ENCODE data around the gene UBE2H. TPM values are rescaled to one million over a fixed set of nuclear protein-coding genes. Genes with fewer than 3 reads are reported as not detected.
"Not testable (repeated sequence)": the region's sequence is repeated elsewhere in the genome, so short reads cannot be mapped to it uniquely, and the experiment has no call there.

The UBE2H gene
- total RNA-seq, 1 experiment from 2014 or later, result 42.3 TPM

- Histone ChIP-seq H3K9me3 (replicated peaks) (no peaks in the 10 kb centered on the region), H3K27ac (peak overlapping the region; percentile 56), H3K27me3 (no peaks in the 10 kb centered on the region), H3K4me1 (peaks cover 14% of the 10 kb centered on the region), H3K4me3 (peak overlapping the region; percentile 87), H3K36me3 (no peaks in the 10 kb centered on the region)
- peak; percentile 87 to 89 for DNase-seq
These were observed 127.4 kb downstream of the UBE2H start for GRCh38 chr7:129825209-129825970.

GRCh38 chr7:129824291-129825208, 128.2 kb downstream of the UBE2H start:
- H3K27ac ChIP-seq, result peak overlapping the region; percentile 56

GRCh38 chr7:129823143-129823542, 129.6 kb downstream of the UBE2H start:
- H3K36me3 ChIP-seq; DNase-seq; H3K27me3 ChIP-seq; H3K27ac ChIP-seq; H3K4me1 ChIP-seq; H3K4me3 ChIP-seq; H3K9me3 ChIP-seq (replicated peaks): not testable (repeated sequence)

More at GRCh38 chr7:129824291-129825208, 128.2 kb downstream of the UBE2H start:
- peak overlapping the region; percentile 87 for H3K4me3 ChIP-seq
- H3K36me3 ChIP-seq, result no peaks in the 10 kb centered on the region
- H3K9me3 ChIP-seq (replicated peaks), result no peaks in the 10 kb centered on the region
- H3K4me1 ChIP-seq, result peaks cover 8% of the 10 kb centered on the region
- no peaks in the 10 kb centered on the region for H3K27me3 ChIP-seq
- DNase-seq, result no peak

GRCh38 chr7:129821476-129821875, 131.3 kb downstream of the UBE2H start:
- Histone ChIP-seq H3K27ac (no peak overlapping the region), H3K27me3 (no peaks in the 10 kb centered on the region), H3K4me1 (peaks cover 3% of the 10 kb centered on the region; the same call in 1 of the 2 replicates), H3K9me3 (replicated peaks) (peaks cover 9% of the 10 kb centered on the region), H3K36me3 (no peaks in the 10 kb centered on the region), H3K4me3 (no peak overlapping the region)
- peak in 1 of 2 experiments; percentile 39 for DNase-seq

GRCh38 chr7:129816742-129817141, 136.0 kb downstream of the UBE2H start:
- Histone ChIP-seq H3K4me1 (no peaks in the 10 kb centered on the region), H3K27me3 (no peaks in the 10 kb centered on the region)

GRCh38 chr7:129807863-129808262, 144.9 kb downstream of the UBE2H start:
- H3K9me3 ChIP-seq (replicated peaks), result no peaks in the 10 kb centered on the region
- no peaks in the 10 kb centered on the region for H3K27me3 ChIP-seq
- DNase-seq, result no peak
- H3K27ac ChIP-seq, result no peak overlapping the region
- no peaks in the 10 kb centered on the region for H3K36me3 ChIP-seq
- H3K4me3 ChIP-seq, result no peak overlapping the region
- H3K4me1 ChIP-seq, result no peaks in the 10 kb centered on the region

More at GRCh38 chr7:129816742-129817141, 136.0 kb downstream of the UBE2H start:
- no peak for DNase-seq
- no peaks in the 10 kb centered on the region for H3K36me3 ChIP-seq
- no peak overlapping the region for H3K27ac ChIP-seq
- no peak overlapping the region for H3K4me3 ChIP-seq
- H3K9me3 ChIP-seq (replicated peaks), result peaks cover 9% of the 10 kb centered on the region

- H3K4me3 ChIP-seq, result no peak overlapping the region
- DNase-seq, result peak; percentile 59 to 70
- H3K36me3 ChIP-seq, result no peaks in the 10 kb centered on the region
- H3K27ac ChIP-seq, result no peak overlapping the region
- no peaks in the 10 kb centered on the region for H3K9me3 ChIP-seq (replicated peaks)
- no peaks in the 10 kb centered on the region for H3K27me3 ChIP-seq
- H3K4me1 ChIP-seq, result no peaks in the 10 kb centered on the region
These were observed 147.7 kb downstream of the UBE2H start for GRCh38 chr7:129804890-129805719.

- no peaks in the 10 kb centered on the region for H3K9me3 ChIP-seq (replicated peaks)
- H3K27ac ChIP-seq, result no peak overlapping the region
- H3K27me3 ChIP-seq, result no peaks in the 10 kb centered on the region
- H3K4me1 ChIP-seq, result no peaks in the 10 kb centered on the region
- no peak overlapping the region for H3K4me3 ChIP-seq
- DNase-seq, result peak; percentile 43 to 56
- H3K36me3 ChIP-seq, result no peaks in the 10 kb centered on the region
These were observed 148.5 kb downstream of the UBE2H start for GRCh38 chr7:129804111-129804889.

GRCh38 chr7:129803546-129804081, 149.1 kb downstream of the UBE2H start:
- H3K4me1 ChIP-seq, result peaks cover 5% of the 10 kb centered on the region; the same call in 1 of the 2 replicates
- no peak overlapping the region for H3K4me3 ChIP-seq
- no peak for DNase-seq
- no peak overlapping the region for H3K27ac ChIP-seq
- no peaks in the 10 kb centered on the region for H3K27me3 ChIP-seq
- H3K36me3 ChIP-seq, result no peaks in the 10 kb centered on the region
- H3K9me3 ChIP-seq (replicated peaks), result no peaks in the 10 kb centered on the region

- DNase-seq, result no peak
- Histone ChIP-seq H3K9me3 (replicated peaks) (no peaks in the 10 kb centered on the region), H3K4me3 (no peak overlapping the region), H3K4me1 (peaks cover 10% of the 10 kb centered on the region; the same call in 1 of the 2 replicates), H3K36me3 (no peaks in the 10 kb centered on the region), H3K27ac (no peak overlapping the region), H3K27me3 (no peaks in the 10 kb centered on the region)
These were observed 150.9 kb downstream of the UBE2H start for GRCh38 chr7:129801882-129802281.

- no peak overlapping the region for H3K4me3 ChIP-seq
These were observed 151.9 kb downstream of the UBE2H start for GRCh38 chr7:129800901-129801300.

GRCh38 chr7:129799350-129799955, 153.3 kb downstream of the UBE2H start:
- no peak for DNase-seq
- Histone ChIP-seq H3K36me3 (no peaks in the 10 kb centered on the region), H3K27ac (no peak overlapping the region), H3K9me3 (replicated peaks) (no peaks in the 10 kb centered on the region), H3K4me1 (peaks cover 10% of the 10 kb centered on the region; the same call in 1 of the 2 replicates), H3K4me3 (no peak overlapping the region), H3K27me3 (no peaks in the 10 kb centered on the region)

More at GRCh38 chr7:129800901-129801300, 151.9 kb downstream of the UBE2H start:
- Histone ChIP-seq H3K4me1 (peaks cover 10% of the 10 kb centered on the region; the same call in 1 of the 2 replicates), H3K27ac (no peak overlapping the region), H3K9me3 (replicated peaks) (no peaks in the 10 kb centered on the region), H3K27me3 (no peaks in the 10 kb centered on the region), H3K36me3 (no peaks in the 10 kb centered on the region)
- DNase-seq, result no peak

All from SJCRH30 (cell line).